HG03354 (cell line): Measurements from ENCODE around the gene STK39.

ENCODE experiments used
- ATAC-seq: cut with Tn5 transposase; IDR thresholded peaks from one replicate; pipeline ENCODE4 v1.9.1; 2021; ENCODE audit warnings: mild to moderate bottlenecking; ENCODE audit not compliant: unreplicated experiment, poor library complexity, severe bottlenecking

STK39 gene

GRCh38 chr2:168245074-168245825, 2.1 kb downstream of the STK39 start:
- no peak for ATAC-seq

GRCh38 chr2:168244318-168244717, 3.1 kb downstream of the STK39 start:
- ATAC-seq = no peak

GRCh38 chr2:168243061-168243460, 4.3 kb downstream of the STK39 start:
- ATAC-seq = no peak

- ATAC-seq = no peak
Measured at GRCh38 chr2:168241746-168242145, 5.6 kb downstream of the STK39 start.

- no peak for ATAC-seq
Measured at GRCh38 chr2:168241208-168241607, 6.2 kb downstream of the STK39 start.

- ATAC-seq = no peak
Measured at GRCh38 chr2:168239281-168239680, 8.1 kb downstream of the STK39 start.

- no peak for ATAC-seq
Measured at GRCh38 chr2:168237741-168238140, 9.7 kb downstream of the STK39 start.

- no peak for ATAC-seq
Measured at GRCh38 chr2:168234407-168235085, 12.8 kb downstream of the STK39 start.

GRCh38 chr2:168233726-168234406, 13.5 kb downstream of the STK39 start:
- ATAC-seq = no peak

GRCh38 chr2:168233166-168233565, 14.2 kb downstream of the STK39 start:
- ATAC-seq = no peak

- ATAC-seq = no peak
Measured at GRCh38 chr2:168231609-168232241, 15.7 kb downstream of the STK39 start.

- no peak for ATAC-seq
Measured at GRCh38 chr2:168230389-168230788, 17.0 kb downstream of the STK39 start.

- no peak for ATAC-seq
Measured at GRCh38 chr2:168224346-168224745, 23.0 kb downstream of the STK39 start.

GRCh38 chr2:168222088-168222487, 25.3 kb downstream of the STK39 start:
- no peak for ATAC-seq

- ATAC-seq = no peak
Measured at GRCh38 chr2:168220965-168221819, 26.2 kb downstream of the STK39 start.

- ATAC-seq = no peak
Measured at GRCh38 chr2:168217920-168218319, 29.5 kb downstream of the STK39 start.

- ATAC-seq = no peak
Measured at GRCh38 chr2:168216351-168217005, 30.9 kb downstream of the STK39 start.

- ATAC-seq = no peak
Measured at GRCh38 chr2:168215813-168216212, 31.6 kb downstream of the STK39 start.

GRCh38 chr2:168212866-168213265, 34.5 kb downstream of the STK39 start:
- no peak for ATAC-seq
